GF-D8 (cell line): ENCODE measurements around the gene STX3.

Source experiments
- DNase-seq: peaks from one replicate; lab custom pipeline; 2025; lab: John Stamatoyannopoulos, UW

STX3 gene

GRCh38 chr11:59754859-59755700, at the start of gene STX3:
TSS of gene STX3 (plus strand) at chr11:59755376. CDS start at chr11:59755606, 230 bp downstream.
- no peak for DNase-seq

DNA sequence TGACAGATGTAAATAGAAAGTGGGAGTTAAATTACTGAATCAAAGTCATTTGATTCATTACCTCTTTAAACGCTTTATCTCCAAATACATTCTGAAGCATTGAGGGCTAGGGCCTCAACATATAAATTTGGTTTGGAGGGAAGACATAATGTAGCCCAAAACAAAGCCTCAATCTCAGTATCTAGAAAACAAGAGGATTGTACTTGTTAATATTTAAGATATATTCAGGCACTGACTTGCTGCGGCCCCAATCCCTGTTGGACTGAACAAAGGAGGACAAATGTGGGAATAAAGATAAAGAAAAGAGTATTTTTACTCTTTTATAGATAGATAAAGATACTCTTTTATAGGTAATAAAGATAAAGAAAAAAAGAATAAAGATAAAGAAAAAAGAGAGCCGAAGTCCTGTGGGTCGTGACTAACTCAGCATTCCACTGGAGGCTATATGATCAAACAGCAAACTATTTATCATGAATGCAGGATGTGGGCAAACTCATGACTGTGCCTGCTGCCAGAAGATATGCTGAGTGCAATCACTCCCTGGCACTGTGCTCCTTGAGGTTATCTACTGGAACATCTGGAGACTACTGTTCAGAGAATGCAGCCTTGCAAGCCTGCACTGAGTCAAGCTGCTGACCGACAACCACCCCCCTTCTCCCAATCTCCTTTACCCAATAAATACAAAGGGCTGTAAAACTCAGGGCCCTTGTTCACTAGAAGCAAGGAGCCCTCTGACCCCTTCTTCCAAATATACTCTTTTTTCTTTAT, 48.5 kb upstream of the STX3 start:
- DNase-seq = no peak

- DNase-seq = no peak
Observed at GRCh38 chr11:59707371-59707770, 47.8 kb upstream of the STX3 start.

- DNase-seq = no peak
Observed at GRCh38 chr11:59708537-59708936, 46.6 kb upstream of the STX3 start.

- DNase-seq = no peak
Observed at GRCh38 chr11:59710136-59710847, 44.9 kb upstream of the STX3 start.

- DNase-seq = no peak
Observed at GRCh38 chr11:59713745-59714144, 41.4 kb upstream of the STX3 start, which contains the start of gene OR10V1. TSS of gene OR10V1 (minus strand) at chr11:59713845. CDS start at chr11:59713845, 0 bp downstream.

DNA sequence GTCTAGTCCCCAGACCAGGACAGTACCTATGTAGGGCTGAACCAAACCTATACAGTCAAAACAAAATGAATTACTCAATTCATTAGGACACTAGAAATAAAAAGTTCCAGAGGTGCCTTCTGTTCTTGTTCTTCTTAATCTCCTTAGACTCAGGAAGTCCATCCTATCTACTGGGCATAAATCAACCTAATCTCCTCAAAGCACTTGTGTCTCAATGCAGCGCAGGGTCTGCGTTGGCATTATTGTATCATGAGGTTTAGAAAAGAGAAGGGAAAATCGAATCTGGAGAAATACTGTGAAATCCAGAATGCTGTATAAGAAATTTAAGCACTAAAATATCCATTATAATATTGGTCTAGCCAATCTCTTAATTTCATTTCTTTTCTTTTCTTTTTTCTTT, 39.1 kb upstream of the STX3 start:
- DNase-seq = no peak

GRCh38 chr11:59719556-59719955, 35.6 kb upstream of the STX3 start:
- DNase-seq = no peak

DNA sequence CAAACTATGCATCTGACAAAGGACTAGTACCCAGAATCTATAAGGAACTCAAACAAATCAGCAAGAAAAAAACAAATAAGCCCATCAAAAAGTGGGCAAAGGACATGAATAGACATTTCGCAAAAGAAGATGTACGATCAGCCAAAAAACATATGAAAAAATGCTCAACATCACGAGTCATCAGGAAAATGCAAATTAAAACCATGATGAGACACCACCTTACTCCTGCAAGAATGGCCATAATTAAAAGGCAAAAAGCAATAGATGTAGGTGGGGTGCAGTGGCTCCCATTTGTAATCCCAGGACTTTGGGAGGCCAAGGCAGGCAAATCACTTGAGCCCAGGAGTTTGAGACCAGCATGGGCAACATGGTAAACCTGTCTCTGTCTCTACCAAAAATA, 31.1 kb upstream of the STX3 start:
- DNase-seq = no peak

DNA sequence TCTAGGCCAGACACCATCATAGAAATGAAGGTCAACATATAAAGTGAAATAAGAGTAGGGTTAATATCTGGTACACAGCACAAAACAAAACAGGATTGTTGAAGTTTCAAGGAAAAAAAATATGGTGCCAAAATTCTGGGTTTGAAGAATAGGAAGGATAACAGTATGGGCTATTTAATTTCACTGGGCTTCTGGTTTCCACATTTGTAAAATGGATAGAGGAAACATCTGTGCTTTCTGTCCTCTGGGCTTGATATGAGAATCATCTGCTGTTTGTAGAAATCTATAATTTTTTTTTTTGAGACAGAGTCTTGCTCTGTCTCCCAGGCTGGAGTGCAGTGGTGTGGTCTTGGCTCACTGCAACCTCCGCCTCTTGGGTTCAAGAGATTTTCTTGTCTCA, 27.8 kb upstream of the STX3 start:
- DNase-seq = no peak

DNA sequence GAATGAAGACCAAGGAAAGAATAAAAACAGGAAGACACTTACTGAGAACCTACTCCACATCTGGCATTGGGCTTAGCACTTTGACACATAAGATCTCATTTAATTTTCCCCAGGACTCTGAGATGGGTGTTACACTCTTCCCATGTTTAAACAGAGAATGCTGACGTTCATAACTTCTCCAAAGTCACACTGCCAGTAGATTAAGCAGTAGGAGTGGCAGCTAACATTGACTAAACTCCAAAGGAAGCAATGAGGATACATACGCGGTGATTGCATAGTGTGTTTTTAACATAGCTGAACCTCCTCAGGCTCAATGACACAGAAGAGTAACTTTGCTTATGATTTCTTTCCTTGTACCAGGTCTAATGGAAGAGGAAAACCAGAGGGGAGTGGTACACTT, 27.0 kb upstream of the STX3 start:
- DNase-seq = no peak

DNA sequence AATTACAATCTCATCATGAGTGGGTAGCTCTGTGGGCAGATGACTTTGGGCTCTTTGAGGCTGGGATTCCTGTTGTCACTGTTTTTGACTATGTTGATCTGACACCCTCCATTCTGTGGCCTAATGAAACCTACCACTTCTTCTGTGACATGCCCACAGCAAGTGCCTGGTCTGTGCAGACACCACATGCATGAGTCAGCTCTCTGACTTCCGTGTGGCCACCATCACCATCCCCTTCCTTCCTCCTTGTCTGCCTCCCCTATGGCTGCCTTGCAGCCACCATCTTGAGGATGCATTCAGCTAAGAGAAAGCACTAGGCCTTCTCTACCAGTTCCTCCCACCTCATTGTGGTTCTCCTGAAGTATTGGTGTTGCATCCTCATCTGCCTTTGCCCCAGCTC, 26.3 kb upstream of the STX3 start:
- peak; percentile 34 for DNase-seq

DNA sequence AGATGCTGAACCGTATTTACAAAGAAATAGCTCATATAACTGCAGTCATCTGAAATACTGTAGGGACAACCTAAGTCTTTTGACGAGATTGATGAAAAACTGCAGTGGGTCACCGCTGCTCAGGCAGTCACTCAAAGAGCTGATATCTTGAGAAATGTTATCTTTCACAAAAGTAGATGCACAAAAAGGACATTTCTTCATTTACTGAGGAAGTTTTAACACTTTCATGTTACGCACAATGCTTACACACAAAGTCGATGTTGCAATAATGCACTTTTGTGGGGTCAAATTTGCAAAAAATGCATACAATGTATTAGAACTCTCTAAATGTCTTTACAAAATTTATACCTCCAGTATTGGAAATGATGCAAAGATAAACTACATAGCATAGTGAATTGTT, 25.3 kb upstream of the STX3 start:
- no peak for DNase-seq

- no peak for DNase-seq
Observed at GRCh38 chr11:59730896-59731565, 24.1 kb upstream of the STX3 start.

- DNase-seq = no peak
Observed at GRCh38 chr11:59746111-59746510, 9.1 kb upstream of the STX3 start.

DNA sequence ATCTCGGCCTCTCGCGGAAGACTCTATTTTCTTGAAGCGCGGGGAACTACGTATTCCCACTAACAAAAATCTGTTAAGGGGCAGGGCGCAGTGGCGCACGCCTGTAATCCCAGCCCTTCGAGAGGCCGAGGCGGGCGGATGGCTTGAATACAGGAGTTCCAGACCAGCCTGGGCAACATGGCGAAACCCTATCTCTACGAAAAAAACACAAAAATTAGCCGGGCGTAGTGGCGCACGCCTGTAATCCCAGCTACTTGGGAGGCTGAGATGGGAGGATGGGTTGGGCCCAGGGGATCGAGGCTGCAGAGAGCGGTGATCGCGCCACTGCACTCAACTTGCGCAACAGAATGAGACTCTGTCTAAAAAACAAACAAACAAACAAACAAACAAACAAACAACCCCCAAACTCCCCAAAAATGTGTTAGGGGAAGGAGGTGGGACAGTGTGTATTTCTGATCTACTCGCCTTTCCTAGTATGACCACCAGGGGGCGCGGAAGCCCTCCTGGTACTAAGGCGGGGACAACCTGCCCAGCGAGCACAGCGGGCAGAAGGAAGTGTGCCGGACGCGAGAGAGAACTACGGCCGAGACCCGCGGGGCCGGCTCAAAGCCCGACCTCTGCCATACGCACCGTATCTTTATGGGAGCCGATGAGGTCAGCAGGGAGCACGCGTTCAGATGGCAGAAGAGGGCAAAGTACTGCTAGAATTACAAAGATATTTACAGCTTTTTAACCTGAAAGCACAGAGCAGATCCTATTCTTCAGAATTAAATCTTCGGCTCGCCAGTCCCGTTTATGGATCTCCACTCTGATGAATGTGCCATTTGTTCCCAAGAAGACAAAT, 1.3 kb upstream of the STX3 start:
- peak; percentile 12 for DNase-seq

- no peak for DNase-seq
Observed at GRCh38 chr11:59754494-59754858, 700 bp upstream of the STX3 start.

DNA sequence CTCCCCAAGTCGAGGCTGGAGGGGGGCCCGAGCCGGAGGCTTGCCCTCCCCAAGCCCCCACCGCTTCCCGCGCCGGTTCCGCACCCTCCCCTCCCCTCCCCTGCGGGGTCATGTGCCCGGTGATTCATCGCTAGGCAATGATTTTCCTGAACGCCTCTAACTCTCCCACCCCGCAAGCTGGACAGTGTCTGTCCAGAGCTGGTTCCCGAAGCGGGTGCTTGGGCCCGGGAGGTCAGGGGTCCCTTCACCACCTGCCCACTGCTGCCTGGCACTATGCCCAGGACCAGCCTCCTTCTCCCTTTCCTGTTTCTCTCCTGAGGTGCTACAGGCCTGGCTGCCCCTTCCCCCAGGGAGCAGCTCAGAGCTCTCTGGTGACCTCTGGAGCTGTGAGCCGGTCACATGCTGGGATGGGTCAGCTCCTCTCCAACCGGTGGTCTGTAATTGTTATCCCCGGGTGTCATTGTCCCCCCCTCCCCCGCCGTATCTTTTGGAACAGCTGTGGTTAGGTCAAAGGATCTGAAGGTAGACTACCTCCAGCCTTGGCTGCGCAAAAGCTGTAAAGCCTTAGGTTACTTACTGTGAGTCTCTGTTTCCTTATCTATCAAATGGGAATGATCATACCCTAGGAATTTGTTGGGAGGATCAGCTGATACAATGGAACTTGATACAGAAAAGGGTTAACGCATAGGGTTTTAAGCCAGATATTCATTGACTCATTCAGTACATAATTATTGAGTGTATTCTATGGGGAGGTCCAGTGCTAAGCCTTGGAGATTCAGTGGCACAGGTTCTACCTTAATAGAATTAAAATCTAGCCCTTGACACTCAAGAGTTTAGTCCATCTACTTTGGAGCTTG, 753 bp downstream of the STX3 start:
- DNase-seq = no peak

DNA sequence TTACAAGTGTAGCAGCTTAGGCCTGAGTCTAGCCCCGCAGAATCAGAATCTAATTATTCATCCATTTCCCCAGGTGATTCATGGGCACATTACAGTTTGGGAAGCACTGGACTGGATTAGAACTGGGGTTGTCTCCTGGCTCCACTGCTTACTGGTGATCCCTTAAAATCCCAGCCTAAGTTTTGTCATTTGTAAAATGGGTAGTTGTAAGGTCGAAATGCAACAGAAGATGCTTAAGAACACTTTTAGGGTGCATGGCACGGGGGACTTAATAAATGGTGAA, 1.3 kb downstream of the STX3 start:
- no peak for DNase-seq

DNA sequence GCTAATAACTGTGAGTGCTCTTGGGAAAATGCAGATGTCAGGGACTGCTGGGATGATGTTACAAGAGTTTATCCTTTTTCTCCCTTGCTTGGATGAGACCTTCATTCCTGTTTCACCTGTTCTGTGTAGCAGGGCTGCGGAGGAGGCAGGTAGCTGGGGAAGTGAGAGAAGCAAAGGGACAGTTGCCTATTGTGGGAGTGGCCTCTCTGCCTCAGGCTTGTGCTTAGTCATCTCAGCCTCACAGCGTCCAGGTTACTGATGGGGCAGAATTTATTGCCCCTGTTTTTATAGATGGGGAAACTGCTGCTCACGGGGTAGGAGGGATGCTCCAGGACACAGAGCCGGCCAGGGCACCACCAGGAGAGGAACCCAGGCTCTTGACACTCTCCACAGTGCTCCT, 1.7 kb downstream of the STX3 start:
- no peak for DNase-seq
